Keratinocyte (primary cell): ENCODE measurements around the gene FNDC1. TPM values are rescaled to one million over a fixed set of nuclear protein-coding genes. Genes with fewer than 3 reads are reported as not detected.

Experiments used
- DNase-seq: peaks from one replicate; pipeline ENCODE4 v3.0.0-alpha.2; 2011; ENCODE audit warnings: low read depth, missing footprints, low spot score
- FAIRE-seq: peaks from 2 replicates; lab custom pipeline; 2011; peaks lifted over from hg19 to GRCh38; lab: Jason Lieb, UNC
- H2AFZ ChIP-seq: 2 replicates; pipeline ENCODE4 v1.6.0; 2012; ENCODE audit warnings: low read length, control low read depth, inconsistent platforms; ENCODE audit not compliant: control insufficient read depth
- H3K27ac ChIP-seq: 2 replicates; pipeline ENCODE4 v1.5.1; 2011; ENCODE audit warnings: low read length; ENCODE audit not compliant: control insufficient read depth, insufficient read depth
- H3K27me3 ChIP-seq: 3 replicates; pipeline ENCODE4 v1.6.0; 2011; ENCODE audit warnings: low read length; ENCODE audit not compliant: control insufficient read depth, insufficient read depth; ENCODE audit errors: extremely low read depth
- H3K36me3 ChIP-seq, 2 experiments: 2 replicates in 1 of 2; 3 replicates in 1 of 2; pipeline ENCODE4 v1.5.1; 2011; ENCODE audit warnings: low read length in 2 of 2, mild to moderate bottlenecking in 1 of 2; ENCODE audit not compliant: control insufficient read depth in 2 of 2, insufficient read depth in 2 of 2; ENCODE audit errors: extremely low read depth in 1 of 2
- H3K4me1 ChIP-seq: 3 replicates; pipeline ENCODE4 v1.5.1; 2011; ENCODE audit warnings: low read length; ENCODE audit not compliant: control insufficient read depth, insufficient read depth; ENCODE audit errors: extremely low read depth
- H3K4me2 ChIP-seq: 3 replicates; pipeline ENCODE4 v1.6.0; 2011; ENCODE audit warnings: low read depth, low read length; ENCODE audit not compliant: control insufficient read depth, insufficient read depth; ENCODE audit errors: extremely low read depth
- H3K4me3 ChIP-seq, 3 experiments: fragments of 200-600 bp in 1 of 3; sonication (generic) in 1 of 3; 2 replicates in 2 of 3; 3 replicates in 1 of 3; pipeline ENCODE4 v1.5.1; 2011 to 2016; ENCODE audit warnings: low read length in 3 of 3, mild to moderate bottlenecking in 3 of 3, control low read depth in 2 of 3, inconsistent platforms in 1 of 3, low read depth in 1 of 3, mixed read lengths in 1 of 3, mixed run types in 1 of 3, moderate library complexity in 1 of 3; ENCODE audit not compliant: control insufficient read depth in 2 of 3, insufficient read depth in 2 of 3; ENCODE audit errors: extremely low read depth in 1 of 3
- H3K79me2 ChIP-seq: 2 replicates; pipeline ENCODE4 v1.6.0; 2012; ENCODE audit warnings: low read length; ENCODE audit not compliant: control insufficient read depth, insufficient read depth
- H3K9ac ChIP-seq: 3 replicates; pipeline ENCODE4 v1.6.0; 2011; ENCODE audit warnings: low read length; ENCODE audit not compliant: control insufficient read depth, insufficient read depth; ENCODE audit errors: extremely low read depth
- H3K9me1 ChIP-seq: 3 replicates; pipeline ENCODE4 v1.6.0; 2011; ENCODE audit warnings: low read length; ENCODE audit not compliant: control insufficient read depth, insufficient read depth; ENCODE audit errors: extremely low read depth
- H3K9me3 ChIP-seq: 2 replicates; pipeline ENCODE4 v1.5.1; 2012; ENCODE audit warnings: low read depth, low read length; ENCODE audit not compliant: control insufficient read depth
- H4K20me1 ChIP-seq: 3 replicates; pipeline ENCODE4 v1.6.0; 2011; ENCODE audit warnings: low read length; ENCODE audit not compliant: control insufficient read depth, insufficient read depth; ENCODE audit errors: extremely low read depth
- CTCF ChIP-seq, 3 experiments: IDR thresholded peaks in 1 of 3; conservative IDR thresholded peaks in 1 of 3; optimal IDR thresholded peaks in 1 of 3; 2 replicates in 2 of 3; 3 replicates in 1 of 3; pipeline versions ENCODE3 to v1.5.1; 2011; ENCODE audit warnings: low read length in 3 of 3, mild to moderate bottlenecking in 3 of 3, moderate library complexity in 2 of 3, control low read depth in 1 of 3, inconsistent platforms in 1 of 3; ENCODE audit not compliant: insufficient read depth in 2 of 3; ENCODE audit errors: extremely low read depth in 1 of 3
- EZH2 ChIP-seq: IDR thresholded peaks from one replicate; pipeline ENCODE4 v1.6.1; 2012; ENCODE audit warnings: inconsistent platforms, mild to moderate bottlenecking, low read length, moderate library complexity
- dilution Hi-C: fragments of 300-500 bp; cut with MboI; formaldehyde crosslinking; loops from one replicate; pipeline ENCODE4 v1.7.0; 2020; ENCODE audit warnings: low sequenced_read_pairs; ENCODE audit not compliant: extremely low pct_ligation_motif_present
- polyA plus RNA-seq, 5 experiments: library from polyadenylated mRNA; depleted of rRNA in 3 of 5; stranded (reverse) in 3 of 5; stranded (forward) in 1 of 5; unstranded in 1 of 5; fragments of >200 nt; gene quantifications; 1 replicate in 1 of 5; 2 replicates in 3 of 5; 3 replicates in 1 of 5; pipeline versions ENCODE4 v1.2.1 to v1.2.3, GENCODE V29; 2011 to 2012; ENCODE audit warnings: missing spikeins in 2 of 5, low read depth in 1 of 5, low replicate concordance in 1 of 5

The FNDC1 gene
- polyA plus RNA-seq, 1 donor (not counting 4 experiments of a cell fraction or from before 2014, with no cell fraction given): not detected

- dilution Hi-C loops: no loop called here
- no peaks in the 10 kb centered on the region for H3K79me2 ChIP-seq
- no peak overlapping the region for H2AFZ ChIP-seq
- DNase-seq (no peak), FAIRE-seq (no peak)
- no peaks in the 10 kb centered on the region for H3K9me1 ChIP-seq
- peaks cover 17% of the 10 kb centered on the region for H3K27me3 ChIP-seq
- H3K9ac ChIP-seq: no peak overlapping the region
- no peaks in the 10 kb centered on the region for H3K36me3 ChIP-seq
- H4K20me1 ChIP-seq: no peaks in the 10 kb centered on the region
- no peak overlapping the region for H3K4me3 ChIP-seq
- H3K4me2 ChIP-seq: no peak overlapping the region
- no peaks in the 10 kb centered on the region for H3K4me1 ChIP-seq
- no peaks in the 10 kb centered on the region for H3K9me3 ChIP-seq
- no peak overlapping the region for H3K27ac ChIP-seq
- TF ChIP-seq CTCF (optimal IDR thresholded peaks at IDR 0.05 in 1 of 3, IDR thresholded peaks at IDR 0.05 in 1 of 3, conservative IDR thresholded peaks at IDR 0.05 in 1 of 3; ENCODE audit: extremely low read depth in 1 of 3, insufficient read depth in 2 of 3, low read length in 3 of 3): peak in 2 of 3 experiments; percentile 16 to 44
- TF ChIP-seq EZH2: no peak
Observed at GRCh38 chr6:159233365-159234101, 64.3 kb downstream of the FNDC1 start.

GRCh38 chr6:159234102-159234553, 64.9 kb downstream of the FNDC1 start:
- no peak overlapping the region for H2AFZ ChIP-seq
- H4K20me1 ChIP-seq: no peaks in the 10 kb centered on the region
- no peak overlapping the region for H3K9ac ChIP-seq
- FAIRE-seq (no peak), DNase-seq (no peak)
- H3K79me2 ChIP-seq: no peaks in the 10 kb centered on the region
- peaks cover 17% of the 10 kb centered on the region for H3K27me3 ChIP-seq
- no peak overlapping the region for H3K27ac ChIP-seq
- no peaks in the 10 kb centered on the region for H3K9me3 ChIP-seq
- H3K4me2 ChIP-seq: no peak overlapping the region
- H3K4me1 ChIP-seq: no peaks in the 10 kb centered on the region
- dilution Hi-C loops: no loop called here
- no peaks in the 10 kb centered on the region for H3K9me1 ChIP-seq
- no peaks in the 10 kb centered on the region for H3K36me3 ChIP-seq
- TF ChIP-seq CTCF (optimal IDR thresholded peaks at IDR 0.05 in 1 of 3, IDR thresholded peaks at IDR 0.05 in 1 of 3, conservative IDR thresholded peaks at IDR 0.05 in 1 of 3; ENCODE audit: extremely low read depth in 1 of 3, insufficient read depth in 2 of 3, low read length in 3 of 3) (no peak), EZH2 (peak; percentile 52)
- no peak overlapping the region for H3K4me3 ChIP-seq
